NCI-H187 treated with DMSO at 0.1 percent for 48 hours (cell line): ENCODE measurements around the gene POGZ.
"Not testable (repeated sequence)": the region's sequence is repeated elsewhere in the genome, so short reads cannot be mapped to it uniquely, and the experiment has no call there.

Experiments used
- DNase-seq: peaks from one replicate; lab custom pipeline; 2025; lab: John Stamatoyannopoulos, UW

Gene POGZ

DNA sequence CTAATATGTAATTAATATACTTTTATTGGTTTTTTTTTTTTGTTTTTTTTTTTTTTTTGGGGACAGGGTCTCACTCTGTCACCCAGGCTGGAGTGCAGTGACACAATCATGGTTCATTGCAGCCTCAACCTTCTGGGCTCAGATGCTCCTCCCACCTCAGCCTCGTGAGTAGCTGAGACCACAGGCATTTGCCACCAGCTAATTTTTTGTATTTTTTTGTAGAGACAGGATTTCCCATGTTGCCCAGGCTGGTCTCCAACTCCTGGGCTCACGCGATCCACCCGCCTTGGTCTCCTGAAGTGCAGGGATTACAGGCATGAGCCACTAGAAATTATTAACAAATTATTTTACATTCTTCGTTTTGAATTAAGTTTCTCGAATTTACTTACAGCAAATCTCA, 16.8 kb upstream of the POGZ start:
- DNase-seq = no peak

DNA sequence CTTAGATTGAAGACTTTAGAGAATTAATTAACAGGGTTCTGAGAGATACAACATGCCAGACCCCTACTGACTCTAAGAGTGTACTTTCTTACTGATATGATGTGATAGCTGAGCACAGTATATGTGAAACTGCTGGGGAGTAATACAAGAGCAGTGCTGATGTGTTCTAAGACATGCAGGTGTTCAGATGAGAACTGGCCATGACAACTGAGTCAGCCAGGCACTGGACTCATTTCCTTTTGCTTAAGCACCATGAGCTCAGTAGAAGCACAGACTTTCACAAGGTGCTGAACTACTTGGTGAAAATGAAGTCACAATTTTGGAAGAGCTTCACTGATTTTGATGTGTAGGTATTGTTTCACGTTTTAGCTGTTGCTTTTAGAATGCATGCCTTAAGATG, 15.9 kb upstream of the POGZ start:
- no peak for DNase-seq

- DNase-seq = no peak
Measured at GRCh38 chr1:151474745-151475144, 15.5 kb upstream of the POGZ start.

DNA sequence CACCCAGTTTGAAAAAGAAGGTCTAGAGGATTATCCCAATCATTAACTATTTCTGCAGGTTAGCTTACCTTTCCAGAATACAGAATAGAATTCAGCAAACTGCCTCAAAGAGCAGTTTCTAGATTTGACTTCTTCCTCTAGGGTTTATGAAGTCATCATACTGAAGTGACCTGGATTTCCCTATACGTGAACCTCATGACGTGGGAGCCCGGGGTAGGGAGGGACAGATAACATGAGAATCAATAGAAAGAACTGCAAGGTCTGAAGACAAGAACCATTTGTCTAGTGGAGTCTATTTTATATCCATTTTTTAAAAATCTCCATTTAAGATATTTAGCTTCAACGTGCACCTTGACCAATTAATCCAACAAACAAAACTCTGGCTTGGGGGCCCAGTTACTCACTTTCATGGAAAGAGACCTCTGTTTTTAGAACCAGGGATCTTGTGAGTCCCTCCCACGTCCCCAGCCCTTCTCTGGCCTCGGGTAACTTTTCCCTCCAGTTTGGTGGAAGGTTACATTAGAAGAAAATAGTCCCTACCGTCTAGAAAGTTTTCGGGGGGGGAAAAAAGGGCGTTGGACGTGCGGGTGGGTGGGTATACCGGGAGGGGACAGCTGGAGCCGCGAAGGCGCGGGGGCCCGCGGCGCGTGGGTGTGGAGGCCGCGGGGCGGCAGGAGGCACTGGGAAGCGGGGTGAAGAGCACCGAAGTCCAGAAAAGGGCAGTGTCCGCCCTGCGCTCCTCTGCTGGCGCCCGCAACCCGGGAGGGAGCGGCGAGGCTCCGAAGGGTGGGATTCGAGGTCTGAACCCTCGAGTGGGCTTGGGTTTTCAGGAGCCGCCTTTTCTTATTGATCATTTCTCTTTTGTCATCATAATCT, 13.8 kb upstream of the POGZ start:
- no peak for DNase-seq

DNA sequence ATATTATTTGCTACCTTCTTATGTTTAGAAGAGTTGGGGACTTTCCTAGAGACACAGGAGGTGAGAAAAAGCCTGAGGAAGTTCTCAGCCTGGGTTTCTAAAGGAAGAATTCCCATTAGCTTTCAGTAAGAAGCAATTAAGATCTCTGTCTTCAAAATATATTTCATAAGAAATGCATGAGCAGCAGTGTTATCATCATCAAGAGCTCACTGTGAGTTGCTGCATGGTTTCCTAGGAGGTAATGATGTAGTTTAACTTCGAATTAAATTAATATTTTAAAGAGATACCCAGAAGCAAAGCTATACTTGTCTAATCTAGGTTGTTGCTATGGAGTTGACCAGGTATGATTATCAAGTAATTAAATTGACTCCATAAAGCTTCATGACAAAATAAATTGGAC, 5.7 kb upstream of the POGZ start:
- DNase-seq = no peak

DNA sequence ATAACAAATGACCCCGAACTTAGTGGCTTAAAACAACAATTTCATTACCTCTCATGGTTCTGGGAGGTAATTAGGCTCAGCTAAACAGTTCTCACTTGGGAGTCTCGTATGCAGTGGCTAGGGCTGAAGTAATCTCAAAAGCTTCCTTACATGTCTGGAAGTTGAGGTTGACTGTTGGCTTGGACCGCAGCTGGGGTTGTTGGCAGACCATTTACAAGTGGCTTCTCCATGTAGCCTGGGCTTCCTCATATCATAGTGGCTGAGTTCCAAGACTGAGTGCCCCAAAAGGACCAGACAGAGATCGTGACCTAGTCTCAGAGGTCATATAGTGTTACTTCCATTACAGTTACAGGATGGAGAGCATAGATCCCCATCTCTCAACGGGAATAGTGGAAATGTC, 2.4 kb upstream of the POGZ start:
- no peak for DNase-seq

GRCh38 chr1:151458802-151459330, 428 bp downstream of the POGZ start:
- no peak for DNase-seq

GRCh38 chr1:151457911-151458801, 1.1 kb downstream of the POGZ start:
- DNase-seq = peak; percentile 62

DNA sequence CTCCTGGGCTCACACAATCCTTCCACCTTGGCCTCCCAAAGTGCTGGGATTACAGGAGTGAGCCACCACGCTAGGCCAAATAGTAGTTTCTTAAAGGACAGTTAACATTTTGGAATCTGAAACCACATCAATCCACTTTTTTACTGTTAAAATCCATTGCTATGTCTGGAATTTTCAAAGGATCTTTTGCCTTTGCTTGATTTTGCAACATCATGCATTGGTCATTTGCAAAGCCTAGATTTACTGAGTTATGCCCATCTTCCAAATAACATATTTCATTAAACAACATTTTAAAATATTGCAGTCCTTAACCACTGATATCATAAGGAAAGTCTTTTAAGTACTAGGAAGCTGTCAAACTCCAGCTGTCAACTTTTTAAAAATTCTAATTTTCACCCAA, 3.3 kb downstream of the POGZ start:
- DNase-seq = no peak

GRCh38 chr1:151455231-151455630, 4.1 kb downstream of the POGZ start:
- DNase-seq = no peak

- no peak for DNase-seq
Measured at GRCh38 chr1:151447696-151448095, 11.6 kb downstream of the POGZ start.

DNA sequence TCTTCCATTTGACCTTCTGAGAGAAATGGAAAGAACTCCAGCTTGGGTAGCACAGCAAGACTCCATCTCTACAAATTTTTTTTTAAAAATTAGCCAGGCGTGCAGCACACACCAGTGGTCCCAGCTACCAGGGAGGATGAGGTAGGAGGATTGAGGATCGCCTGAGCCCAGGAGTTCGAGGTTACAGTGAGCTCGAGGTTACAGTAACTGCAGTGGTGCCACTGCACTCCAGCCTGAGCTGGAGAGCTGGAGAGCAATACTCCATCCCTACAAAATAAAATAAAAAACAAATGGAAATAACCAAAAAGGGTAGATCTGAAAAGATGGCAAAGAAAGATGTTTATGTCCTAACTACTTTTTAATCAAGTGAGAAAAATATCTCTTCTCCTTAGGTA, 14.5 kb downstream of the POGZ start:
- DNase-seq = no peak

DNA sequence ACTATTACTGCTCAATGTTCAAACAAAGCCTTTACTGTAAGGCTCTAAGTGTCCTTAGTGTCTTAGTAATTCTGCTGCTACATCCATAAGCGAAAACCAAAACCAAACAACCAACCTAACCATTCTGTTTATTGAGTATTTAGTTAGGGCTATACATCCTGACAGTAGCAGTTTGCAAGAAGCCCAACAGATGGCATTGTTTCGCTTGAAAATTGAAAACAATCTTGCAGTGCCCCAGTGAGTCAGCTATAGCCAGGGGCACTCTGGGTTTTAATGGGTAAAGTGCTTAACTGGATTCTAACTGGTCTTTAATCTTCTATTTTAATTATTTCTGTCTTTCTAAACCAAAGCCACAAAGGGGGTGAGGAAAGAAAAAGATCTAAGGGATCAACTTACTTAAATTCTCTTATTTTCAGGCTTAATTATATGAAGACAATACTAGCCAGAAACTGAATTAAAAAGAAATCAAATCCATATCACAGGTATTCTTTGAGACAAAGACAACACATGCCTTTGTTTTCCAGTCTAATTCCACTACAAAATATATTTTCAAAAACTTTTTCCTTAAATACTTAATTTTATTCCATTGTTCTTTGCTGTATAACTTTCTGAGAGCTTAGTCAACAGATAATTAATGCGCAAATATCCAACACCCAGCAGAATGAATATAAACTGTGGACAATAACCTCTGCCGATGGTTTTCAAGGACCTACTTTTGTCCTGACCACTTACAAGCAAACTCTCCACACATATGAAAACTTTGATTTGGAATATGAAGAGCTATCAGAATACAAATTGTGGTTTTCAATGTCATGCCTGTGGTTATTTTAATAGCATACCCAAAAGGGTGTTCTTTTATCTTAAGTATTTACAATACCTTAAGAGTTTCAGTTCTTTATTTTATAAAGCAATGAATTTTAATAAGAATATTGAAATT, 15.2 kb downstream of the POGZ start:
- DNase-seq = no peak

DNA sequence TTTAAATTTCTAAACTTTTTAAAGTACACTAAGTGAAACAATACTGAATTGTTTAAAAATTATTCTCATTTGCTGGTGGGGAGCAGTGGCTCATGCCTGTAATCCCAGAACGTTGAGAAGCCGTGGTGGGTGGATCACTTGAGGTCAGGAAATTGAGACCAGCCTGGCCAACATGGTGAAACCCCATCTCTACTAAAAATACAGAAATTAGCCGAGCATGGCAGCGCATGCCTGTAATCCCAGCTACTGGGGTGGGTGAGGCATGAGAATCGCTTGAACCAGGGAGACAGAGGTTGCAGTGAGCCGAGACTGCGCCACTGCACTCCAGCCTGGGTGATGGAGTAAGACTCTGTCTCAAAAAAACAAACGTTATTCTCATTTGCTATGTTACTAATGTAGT, 21.9 kb downstream of the POGZ start:
- DNase-seq = not testable (repeated sequence)

DNA sequence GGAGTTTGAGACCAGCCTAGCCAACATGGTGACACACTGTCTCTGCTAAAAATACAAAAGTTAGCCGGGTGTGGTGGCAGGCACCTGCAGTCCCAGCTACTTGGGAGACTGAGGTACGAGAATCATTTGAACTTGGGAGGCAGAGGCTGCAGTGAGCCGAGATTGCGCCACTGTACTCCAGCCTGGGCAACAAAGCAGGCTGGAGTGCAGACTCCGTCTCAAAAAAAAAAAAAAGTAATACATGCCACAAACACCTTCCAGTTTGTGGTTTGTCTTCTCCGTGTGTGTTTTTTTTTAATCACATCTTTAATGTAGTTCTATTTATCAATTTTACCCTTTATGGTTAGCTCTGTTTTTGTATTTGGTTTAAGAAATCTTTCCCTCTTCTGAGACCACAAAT, 22.3 kb downstream of the POGZ start:
- no peak for DNase-seq

- no peak for DNase-seq
Measured at GRCh38 chr1:151435174-151435573, 24.1 kb downstream of the POGZ start.

DNA sequence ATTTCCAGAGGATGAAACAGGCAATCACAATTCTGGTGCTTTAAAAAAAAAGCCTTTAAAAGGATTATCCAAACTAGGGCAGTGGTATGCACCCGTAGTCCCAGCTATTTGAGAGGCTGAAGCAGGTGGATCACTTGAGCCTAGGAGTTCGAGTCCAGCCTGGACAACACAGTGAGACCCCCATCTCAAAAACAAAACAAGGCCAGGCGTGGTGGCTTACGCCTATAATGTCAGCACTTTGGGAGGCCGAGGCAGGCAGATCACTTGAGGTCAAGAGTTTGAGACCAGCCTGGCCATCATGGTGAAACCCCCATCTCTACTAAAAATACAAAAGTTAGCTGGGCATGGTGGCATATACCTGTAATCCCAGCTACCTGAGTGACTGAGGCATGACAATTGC, 25.5 kb downstream of the POGZ start:
- DNase-seq = not testable (repeated sequence)

- no peak for DNase-seq
Measured at GRCh38 chr1:151428068-151428467, 31.2 kb downstream of the POGZ start.

GRCh38 chr1:151425103-151425502, 34.2 kb downstream of the POGZ start:
- DNase-seq = no peak

GRCh38 chr1:151419819-151420218, 39.5 kb downstream of the POGZ start:
- DNase-seq = no peak

DNA sequence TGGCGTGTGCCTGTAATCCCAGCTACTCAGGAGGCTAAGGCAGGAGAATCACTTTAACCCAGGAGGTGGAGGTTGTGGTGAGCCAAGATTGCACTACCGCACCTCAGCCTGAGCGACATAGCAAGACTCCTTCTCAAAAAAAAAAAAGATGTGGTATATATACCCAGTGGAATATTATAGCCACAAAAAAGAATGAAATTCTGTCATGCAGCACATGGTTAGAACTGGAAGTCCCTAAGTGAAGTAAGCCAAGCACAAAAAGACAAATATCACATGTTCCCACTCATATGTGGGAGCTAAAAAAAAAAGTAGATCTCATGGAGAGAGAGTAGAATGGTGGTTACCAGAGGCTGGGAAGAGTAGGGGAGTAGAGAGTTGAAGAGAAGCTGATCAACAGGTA, 41.2 kb downstream of the POGZ start:
- DNase-seq = no peak

GRCh38 chr1:151416231-151416630, 43.1 kb downstream of the POGZ start:
- no peak for DNase-seq
